HuH-7.5 (cell line): ENCODE data around the gene NAAA.
"Not testable (repeated sequence)": the region's sequence is repeated elsewhere in the genome, so short reads cannot be mapped to it uniquely, and the experiment has no call there.

Experiments used
- DNase-seq: peaks from one replicate; pipeline ENCODE4 v3.0.0; 2011; ENCODE audit warnings: low spot score

Gene NAAA

GRCh38 chr4:75940692-75941253 lies at the start of gene NAAA:
Gene NAAA, minus strand, starts transcription at chr4:75941013. Its CDS starts 64 bp downstream, at chr4:75940949.
- DNase-seq = peak; percentile 47

GRCh38 chr4:75989846-75990528 lies 49.2 kb upstream of the NAAA start:
- DNase-seq = no peak

GRCh38 chr4:75985116-75985515 lies 44.3 kb upstream of the NAAA start:
- DNase-seq = no peak

GRCh38 chr4:75980576-75980975 lies 39.8 kb upstream of the NAAA start:
- DNase-seq = no peak

- no peak for DNase-seq
Measured at GRCh38 chr4:75976177-75976576, 35.4 kb upstream of the NAAA start.

- DNase-seq = no peak
Measured at GRCh38 chr4:75973766-75974165, 33.0 kb upstream of the NAAA start.

DNA sequence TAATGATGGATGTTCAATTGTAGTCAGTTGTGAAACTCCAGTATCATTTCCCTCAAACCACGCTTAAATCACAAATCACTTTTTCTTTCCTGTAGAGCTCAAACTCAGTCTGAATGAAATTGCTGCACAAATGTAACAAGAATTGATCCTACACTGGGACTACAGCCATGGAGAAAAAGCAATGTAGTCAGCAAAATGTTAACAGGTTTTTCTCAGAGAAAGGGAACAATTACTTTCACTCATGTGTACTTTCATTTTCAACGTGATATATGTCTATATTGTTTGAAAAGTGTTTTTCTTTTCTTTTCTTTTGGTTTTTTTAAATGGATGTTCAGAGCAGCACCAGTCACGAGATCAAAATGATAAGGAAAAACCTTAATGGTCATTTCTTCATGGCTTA lies 27.3 kb upstream of the NAAA start:
- no peak for DNase-seq

- DNase-seq = no peak
Measured at GRCh38 chr4:75963558-75963957, 22.7 kb upstream of the NAAA start.

DNA sequence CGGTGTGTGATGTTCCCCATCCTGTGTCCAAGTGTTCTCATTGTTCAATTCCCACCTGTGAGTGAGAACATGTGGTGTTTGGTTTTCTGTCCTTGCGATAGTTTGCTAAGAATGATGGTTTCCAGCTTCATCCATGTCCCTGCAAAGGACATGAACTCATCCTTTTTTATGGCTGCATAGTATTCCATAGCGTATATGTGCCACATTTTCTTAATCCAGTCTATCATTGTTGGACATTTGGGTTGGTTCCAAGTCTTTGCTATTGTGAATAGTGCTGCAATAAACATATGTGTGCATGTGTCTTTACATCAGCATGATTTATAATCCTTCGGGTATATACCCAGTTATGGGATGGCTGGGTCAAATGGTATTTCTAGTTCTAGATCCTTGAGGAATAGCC lies 21.3 kb upstream of the NAAA start:
- not testable (repeated sequence) for DNase-seq

GRCh38 chr4:75958546-75958945 lies 17.7 kb upstream of the NAAA start:
- not testable (repeated sequence) for DNase-seq

DNA sequence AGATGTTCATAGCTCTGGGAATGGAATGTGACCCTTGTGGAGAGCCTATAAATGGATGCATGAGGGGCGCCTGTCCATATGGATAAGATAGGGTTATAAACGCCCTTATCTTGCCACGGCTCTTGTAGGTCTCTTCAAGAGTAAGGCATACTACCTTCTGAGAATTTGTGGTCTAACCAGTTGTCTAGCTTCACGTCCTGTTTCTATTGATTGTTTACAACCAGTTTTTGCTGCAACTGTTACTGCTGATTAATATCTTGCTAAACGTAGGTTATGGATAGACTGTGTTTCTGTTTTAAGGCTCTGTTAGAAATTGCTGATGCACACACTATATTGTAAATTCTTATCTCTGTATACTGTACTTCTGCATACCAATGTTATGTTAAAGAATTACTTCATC lies 14.0 kb upstream of the NAAA start:
- not testable (repeated sequence) for DNase-seq

- DNase-seq = no peak
Measured at GRCh38 chr4:75953509-75953908, 12.7 kb upstream of the NAAA start.

GRCh38 chr4:75950213-75950815 lies 9.5 kb upstream of the NAAA start:
- DNase-seq = no peak

DNA sequence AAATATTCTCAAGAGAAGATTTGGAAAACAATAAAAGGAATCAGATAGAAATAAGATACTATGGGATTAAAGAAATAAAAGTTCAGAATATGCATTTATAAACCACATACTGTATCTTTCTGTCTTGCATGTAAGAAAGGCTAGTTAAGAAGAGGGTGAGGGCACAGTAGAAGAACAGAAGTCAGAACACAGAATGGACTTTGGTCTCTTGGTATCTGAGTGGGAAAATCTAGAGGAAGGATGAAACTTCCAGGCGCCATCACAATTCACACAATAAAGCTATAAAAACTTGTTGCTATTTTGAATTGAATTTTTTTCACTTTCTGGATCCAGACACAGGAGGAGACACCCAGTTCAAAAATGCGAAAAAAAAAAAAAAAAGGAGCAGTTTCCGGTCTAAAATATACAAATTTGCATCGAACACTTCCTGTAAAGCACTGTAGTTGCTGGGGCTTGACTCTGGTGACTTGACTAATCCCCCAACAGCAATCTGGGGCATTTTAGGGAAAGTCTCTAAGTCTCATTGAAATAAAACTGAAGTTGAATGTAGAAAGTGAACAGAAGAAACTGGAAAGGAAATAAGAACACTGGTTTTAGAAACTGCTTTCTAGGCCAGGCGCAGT lies 8.1 kb upstream of the NAAA start:
- no peak for DNase-seq

DNA sequence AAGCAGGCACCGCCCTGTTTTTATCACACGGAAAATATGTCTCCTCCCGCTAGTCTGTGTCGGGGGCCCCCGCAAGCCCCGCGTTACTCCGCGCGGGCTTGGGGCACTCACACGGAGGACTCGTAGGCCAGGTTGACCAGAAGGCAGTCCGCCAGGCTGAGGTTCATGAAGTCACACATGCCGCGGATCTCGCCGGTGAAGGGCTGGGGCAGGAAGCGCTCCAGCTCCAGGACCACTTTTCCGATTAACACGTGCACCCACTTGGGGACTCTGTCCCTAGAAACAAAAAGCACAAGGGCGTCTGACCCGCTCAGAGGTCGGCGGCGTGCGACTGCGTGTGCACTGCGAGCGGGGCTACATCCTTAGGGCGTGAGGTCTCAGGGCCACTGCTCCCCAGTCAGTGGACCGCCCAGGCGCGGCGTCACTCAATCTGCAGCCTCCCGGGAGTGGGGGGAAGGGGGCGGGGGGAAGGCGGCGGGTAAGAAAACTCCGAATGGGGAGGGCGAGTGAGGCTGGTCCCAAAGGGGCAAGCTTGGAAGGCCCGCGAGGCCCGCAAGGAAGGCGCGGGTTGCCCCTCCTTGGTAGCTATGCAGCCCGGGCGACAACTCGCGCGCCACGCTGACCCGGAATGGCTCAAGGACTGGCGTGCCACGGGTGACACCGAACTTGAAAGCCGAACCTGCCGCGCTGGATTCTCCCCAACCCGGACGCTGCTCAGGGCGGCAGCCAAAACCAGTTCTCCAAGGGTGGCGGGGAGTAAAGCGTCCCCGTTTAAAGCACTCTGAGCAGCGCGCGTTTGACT lies 722 bp downstream of the NAAA start:
- peak; percentile 67 for DNase-seq

DNA sequence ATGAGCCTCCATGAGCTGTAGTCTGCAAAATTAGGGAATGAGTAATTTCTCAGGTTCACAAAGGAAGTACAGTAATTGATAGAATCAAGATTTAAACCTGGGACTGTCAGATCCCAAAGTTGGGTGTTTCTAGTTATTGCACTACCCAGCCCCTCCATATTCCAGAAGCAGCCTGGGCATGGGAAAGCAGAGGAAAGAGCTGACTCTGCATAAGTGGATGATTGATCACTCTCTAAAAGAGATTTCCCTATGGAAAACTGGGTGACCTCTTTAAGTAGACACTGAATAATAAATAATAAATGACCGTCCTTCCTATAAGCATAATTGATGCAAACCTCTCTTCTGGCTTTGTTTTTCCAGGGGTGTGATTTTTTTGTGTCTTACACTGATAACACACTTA lies 5.2 kb downstream of the NAAA start:
- no peak for DNase-seq

GRCh38 chr4:75930152-75930551 lies 10.7 kb downstream of the NAAA start:
- DNase-seq = no peak

DNA sequence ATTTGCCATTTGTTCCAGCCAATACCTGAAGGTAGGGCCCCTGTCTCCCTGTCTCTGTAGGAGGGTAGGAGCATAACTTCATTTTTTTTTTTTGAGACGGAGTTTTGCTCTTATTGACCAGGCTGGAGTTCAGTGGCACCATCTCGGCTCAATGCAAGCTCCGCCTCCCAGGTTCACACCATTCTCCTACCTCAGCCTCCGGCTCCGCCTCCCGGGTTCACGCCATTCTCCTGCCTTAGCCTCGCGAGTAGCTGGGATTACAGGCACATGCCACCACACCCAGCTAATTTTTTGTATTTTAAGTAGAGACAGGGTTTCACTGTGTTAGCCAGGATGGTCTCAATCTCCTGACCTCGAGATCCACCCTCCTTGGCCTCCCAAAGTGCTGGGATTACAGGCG lies 15.9 kb downstream of the NAAA start:
- DNase-seq = not testable (repeated sequence)

DNA sequence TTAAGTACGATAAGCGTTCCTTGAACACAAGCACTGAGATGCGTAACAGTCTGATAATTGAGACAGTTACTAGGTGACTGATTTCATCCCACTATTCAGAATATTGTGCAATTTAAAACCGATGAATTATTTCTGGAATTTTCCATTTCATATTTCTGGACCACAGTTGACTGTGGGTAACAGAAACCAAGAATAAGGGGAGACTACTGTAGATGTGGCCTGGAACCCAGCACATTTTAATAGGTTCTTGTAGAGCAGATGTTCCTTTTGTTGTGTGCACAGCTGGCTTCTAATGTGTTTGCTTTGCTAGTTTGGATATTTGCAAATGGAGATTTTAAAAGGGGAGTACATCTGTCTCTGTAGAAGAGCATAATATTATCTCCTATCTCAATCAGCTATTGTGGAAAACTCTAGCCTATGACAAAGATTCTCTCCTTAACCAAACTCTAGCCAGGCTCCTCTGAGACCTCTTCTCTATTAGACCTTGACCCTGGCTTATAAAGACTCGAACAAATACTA lies 16.4 kb downstream of the NAAA start:
- DNase-seq = no peak

- DNase-seq = no peak
Measured at GRCh38 chr4:75922588-75922987, 18.2 kb downstream of the NAAA start.

DNA sequence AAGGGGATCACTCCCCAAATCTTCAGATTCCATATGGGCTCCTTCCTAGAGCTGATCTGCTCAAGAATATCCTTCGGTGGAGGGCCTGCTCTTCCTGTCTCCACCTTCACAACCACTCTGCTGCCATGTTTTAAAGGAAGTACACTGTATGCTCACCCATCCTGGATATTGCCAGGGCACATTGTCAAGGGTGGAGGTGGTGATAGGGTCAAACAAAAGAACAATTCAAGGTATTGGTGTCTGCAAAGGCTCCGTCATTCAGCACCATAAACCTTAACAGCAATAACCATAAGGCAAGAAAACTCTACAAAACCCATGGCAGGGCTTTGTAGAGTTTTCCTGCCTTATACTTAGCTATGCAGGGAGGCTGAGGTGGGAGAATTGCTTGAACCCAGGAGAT lies 18.9 kb downstream of the NAAA start:
- DNase-seq = no peak

GRCh38 chr4:75920327-75920726 lies 20.5 kb downstream of the NAAA start:
- DNase-seq = no peak
